ENCODE results near the gene ADAMTS2.

DNA sequence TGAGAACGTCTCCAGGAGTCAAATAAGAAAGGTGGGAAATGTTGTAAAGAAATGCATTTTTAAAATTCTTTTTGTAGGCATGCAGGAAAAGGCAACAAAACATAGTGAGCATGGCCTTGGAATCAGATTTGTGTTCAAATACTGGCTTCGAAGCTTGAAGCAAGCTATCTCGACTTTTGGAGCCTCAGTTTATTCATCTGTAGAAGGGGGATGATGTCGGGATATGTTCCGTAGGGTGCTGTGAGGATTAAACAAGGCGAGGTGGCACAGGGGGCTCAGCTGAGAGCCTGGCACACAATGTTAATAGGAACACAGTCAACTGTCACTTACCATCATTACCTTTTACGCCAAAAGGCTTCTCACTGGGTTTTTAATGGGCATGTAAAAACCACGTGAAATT lies 4.8 kb downstream of the ADAMTS2 start:
- TF ChIP-seq EZH2phosphoT487 (IDR thresholded peaks at IDR 0.05; ENCODE audit: insufficient read depth, low read depth): no peak
- TF ChIP-seq EZH2 (IDR thresholded peaks at IDR 0.05; ENCODE audit: insufficient read depth, poor library complexity, severe bottlenecking): no peak
